ENCODE data around the gene CA10. TPM values are rescaled to one million over a fixed set of nuclear protein-coding genes. Genes with fewer than 3 reads are reported as not detected.

CA10 gene
- total RNA-seq, 1 donor: not detected

DNA sequence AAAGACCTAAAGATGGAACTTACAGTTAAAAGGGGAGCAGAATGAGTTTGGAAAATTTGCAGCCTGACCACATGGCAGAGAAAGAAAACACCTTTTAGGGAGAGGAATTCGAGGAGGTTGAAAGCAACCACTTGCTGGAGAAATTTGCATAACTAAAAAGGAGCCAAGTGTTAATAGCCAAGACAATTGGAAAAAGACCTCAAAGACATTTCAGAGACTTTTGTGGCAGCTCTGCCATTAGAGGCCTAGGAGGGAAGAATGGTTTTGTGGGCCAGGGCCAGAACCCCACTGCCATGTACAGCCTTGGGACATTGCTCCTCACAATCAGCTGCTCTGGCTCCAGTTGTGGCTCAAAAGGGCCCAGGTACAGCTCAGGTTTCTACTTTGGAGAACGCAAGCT, 559.7 kb downstream of the CA10 start:
- no peak for DNase-seq (ENCODE audit: low read depth)
- H3K4me3 ChIP-seq (ENCODE audit: low read depth, low read length): no peak overlapping the region
- TF ChIP-seq, protein P1, sequence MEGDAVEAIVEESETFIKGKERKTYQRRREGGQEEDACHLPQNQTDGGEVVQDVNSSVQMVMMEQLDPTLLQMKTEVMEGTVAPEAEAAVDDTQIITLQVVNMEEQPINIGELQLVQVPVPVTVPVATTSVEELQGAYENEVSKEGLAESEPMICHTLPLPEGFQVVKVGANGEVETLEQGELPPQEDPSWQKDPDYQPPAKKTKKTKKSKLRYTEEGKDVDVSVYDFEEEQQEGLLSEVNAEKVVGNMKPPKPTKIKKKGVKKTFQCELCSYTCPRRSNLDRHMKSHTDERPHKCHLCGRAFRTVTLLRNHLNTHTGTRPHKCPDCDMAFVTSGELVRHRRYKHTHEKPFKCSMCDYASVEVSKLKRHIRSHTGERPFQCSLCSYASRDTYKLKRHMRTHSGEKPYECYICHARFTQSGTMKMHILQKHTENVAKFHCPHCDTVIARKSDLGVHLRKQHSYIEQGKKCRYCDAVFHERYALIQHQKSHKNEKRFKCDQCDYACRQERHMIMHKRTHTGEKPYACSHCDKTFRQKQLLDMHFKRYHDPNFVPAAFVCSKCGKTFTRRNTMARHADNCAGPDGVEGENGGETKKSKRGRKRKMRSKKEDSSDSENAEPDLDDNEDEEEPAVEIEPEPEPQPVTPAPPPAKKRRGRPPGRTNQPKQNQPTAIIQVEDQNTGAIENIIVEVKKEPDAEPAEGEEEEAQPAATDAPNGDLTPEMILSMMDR (IDR thresholded peaks at IDR 0.05; ENCODE audit: insufficient read depth, low read depth, low read length): no peak

DNA sequence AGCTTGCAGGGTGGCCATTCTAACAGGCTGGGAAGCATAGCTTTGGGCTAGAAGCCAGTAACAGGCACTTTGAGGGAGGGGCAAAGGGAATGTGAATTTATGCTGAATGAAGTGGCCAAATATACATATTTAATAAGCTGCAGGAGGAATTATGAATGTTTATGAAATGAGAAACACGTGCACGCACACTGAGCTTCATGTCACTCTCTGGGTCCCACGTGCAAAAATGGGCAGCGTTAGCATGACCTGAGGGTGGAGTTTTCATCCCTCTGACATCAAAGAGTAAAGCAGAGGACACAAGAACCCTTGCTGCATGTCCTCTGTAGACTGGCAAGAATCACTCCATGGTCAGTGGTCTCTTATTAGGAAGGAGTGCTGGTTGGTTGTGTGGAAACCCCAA, 561.2 kb downstream of the CA10 start:
- TF ChIP-seq, protein P1 (IDR thresholded peaks at IDR 0.05; ENCODE audit: insufficient read depth, low read depth, low read length): no peak
- DNase-seq (ENCODE audit: low read depth): no peak
- H3K4me3 ChIP-seq (ENCODE audit: low read depth, low read length): no peak overlapping the region

DNA sequence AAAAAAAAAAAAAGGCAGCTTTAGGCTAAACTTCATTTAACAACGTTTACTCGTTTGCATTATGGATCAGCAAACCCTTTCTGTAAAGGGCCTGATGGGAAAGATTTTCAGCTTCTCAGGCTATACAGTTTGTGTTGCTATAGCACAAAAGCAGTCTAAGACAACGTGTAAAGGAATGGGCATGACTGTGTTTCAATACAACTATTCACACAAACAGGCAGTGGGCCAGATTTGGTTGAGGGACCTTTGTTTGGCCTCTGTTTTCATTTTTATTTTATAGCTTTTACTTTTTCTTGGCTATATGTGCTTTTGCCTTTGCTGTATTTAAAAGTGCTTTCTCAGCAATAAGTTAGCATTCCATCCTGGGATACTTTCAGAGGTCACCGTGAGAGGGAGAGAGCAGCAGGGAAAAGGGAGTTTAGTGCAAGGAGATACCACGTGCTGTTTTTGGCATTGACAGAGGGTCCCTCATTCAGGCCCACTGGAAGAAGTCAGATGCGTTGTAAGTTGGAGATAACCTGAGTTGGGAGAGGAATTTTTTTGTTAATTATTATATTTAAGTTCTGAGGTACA, 562.6 kb downstream of the CA10 start:
- DNase-seq (ENCODE audit: low read depth): no peak
- TF ChIP-seq, protein P1 (IDR thresholded peaks at IDR 0.05; ENCODE audit: insufficient read depth, low read depth, low read length): no peak
- no peak overlapping the region for H3K4me3 ChIP-seq (ENCODE audit: low read depth, low read length)

DNA sequence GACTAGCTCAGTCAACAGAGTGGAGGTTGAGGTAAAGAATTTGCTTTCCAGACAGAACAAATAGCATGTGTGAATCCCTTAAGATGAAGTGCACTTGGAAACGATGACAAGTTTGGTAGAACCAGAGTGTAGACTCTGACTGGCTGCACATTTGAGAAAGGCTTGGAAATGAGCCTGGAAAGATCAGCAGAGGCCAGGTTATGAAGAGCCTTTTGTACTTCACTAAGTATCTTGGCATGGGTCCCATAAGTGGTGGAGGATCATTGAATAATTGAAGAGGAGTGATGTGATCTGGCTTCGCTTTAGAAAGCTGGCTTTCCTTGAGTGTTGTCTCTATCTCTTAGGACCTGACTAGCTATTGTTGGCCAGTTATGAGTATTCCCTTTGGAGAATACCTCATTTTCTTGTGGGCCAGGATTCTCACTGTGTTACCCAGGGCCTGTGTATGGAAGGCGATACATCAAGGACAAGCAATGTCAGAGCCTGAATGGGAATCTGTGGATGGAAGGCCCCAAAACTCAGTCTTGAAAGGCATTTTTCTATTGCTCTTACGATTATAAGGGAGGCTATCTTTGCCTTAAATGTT, 568.4 kb downstream of the CA10 start:
- no peak for DNase-seq (ENCODE audit: low read depth)
- TF ChIP-seq, protein P1 (IDR thresholded peaks at IDR 0.05; ENCODE audit: insufficient read depth, low read depth, low read length): no peak
- H3K4me3 ChIP-seq (ENCODE audit: low read depth, low read length): no peak overlapping the region

DNA sequence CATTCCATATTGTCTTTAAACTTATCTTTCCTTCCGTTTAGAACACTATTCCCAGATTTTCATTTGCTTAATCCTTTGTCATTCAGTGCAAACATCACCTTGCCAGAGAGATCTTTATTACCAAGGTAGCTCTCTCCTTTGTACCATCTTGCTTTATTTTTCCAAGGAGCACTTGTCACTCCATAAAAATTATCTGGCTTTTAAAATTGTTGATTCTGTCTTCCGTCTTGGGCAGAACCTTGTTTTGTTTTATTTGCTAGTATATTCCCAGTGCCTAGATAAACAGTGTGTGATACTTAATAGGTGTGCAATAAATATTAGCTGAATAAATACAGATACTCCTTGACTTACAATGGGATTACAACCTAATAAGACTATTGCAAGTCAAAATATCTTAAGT, 570.5 kb downstream of the CA10 start:
- TF ChIP-seq, protein P1 (IDR thresholded peaks at IDR 0.05; ENCODE audit: insufficient read depth, low read depth, low read length): no peak
- no peak overlapping the region for H3K4me3 ChIP-seq (ENCODE audit: low read depth, low read length)
- no peak for DNase-seq (ENCODE audit: low read depth)

DNA sequence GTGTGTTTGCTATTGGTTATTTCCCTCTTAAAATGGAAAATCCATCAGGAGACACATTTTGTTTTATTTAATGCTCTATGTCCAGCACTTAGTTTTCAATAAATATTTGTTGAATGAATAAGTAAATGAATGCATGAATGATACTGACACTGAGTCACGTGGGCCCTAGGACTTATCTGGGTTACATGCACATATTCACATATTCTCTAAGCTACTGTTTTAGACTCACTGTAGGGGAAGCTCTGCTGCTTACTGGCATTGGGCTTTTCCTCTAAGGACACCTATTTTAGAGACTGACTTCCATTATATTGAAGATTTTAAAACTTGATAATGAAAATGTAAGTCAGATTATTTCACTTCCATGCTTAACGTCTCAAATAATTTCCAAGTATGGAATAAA, 571.0 kb downstream of the CA10 start:
- H3K4me3 ChIP-seq (ENCODE audit: low read depth, low read length): no peak overlapping the region
- DNase-seq (ENCODE audit: low read depth): no peak
- TF ChIP-seq, protein P1 (IDR thresholded peaks at IDR 0.05; ENCODE audit: insufficient read depth, low read depth, low read length): no peak
